H9 (cell line): Measurements from ENCODE around the gene EPHA10. TPM values are rescaled to one million over a fixed set of nuclear protein-coding genes. Genes with fewer than 3 reads are reported as not detected.

Experiments
- DNase-seq: peaks from one replicate; pipeline ENCODE4 v3.0.0-alpha.2; 2017
- H2AFZ ChIP-seq: one replicate; pipeline ENCODE4 v1.6.1; 2013; ENCODE audit warnings: mild to moderate bottlenecking, low read length, control low read depth, moderate library complexity
- H2AK5ac ChIP-seq: 2 replicates; pipeline ENCODE4 v1.6.1; 2013; ENCODE audit warnings: low read length, control low read depth, mixed read lengths; ENCODE audit not compliant: insufficient read length
- H2BK120ac ChIP-seq: one replicate; pipeline ENCODE4 v1.6.1; 2013; ENCODE audit warnings: low read depth, mild to moderate bottlenecking, low read length, control low read depth, inconsistent platforms; ENCODE audit not compliant: poor library complexity, severe bottlenecking
- H2BK12ac ChIP-seq: 2 replicates; pipeline ENCODE4 v1.6.1; 2013; ENCODE audit warnings: low read length, control low read depth, mixed read lengths, low read depth; ENCODE audit not compliant: insufficient read length
- H2BK15ac ChIP-seq: 2 replicates; pipeline ENCODE4 v1.6.1; 2013; ENCODE audit warnings: low read depth, low read length, control low read depth
- H2BK20ac ChIP-seq: one replicate; pipeline ENCODE4 v1.6.1; 2013; ENCODE audit warnings: low read depth, mild to moderate bottlenecking, low read length, control low read depth, inconsistent platforms; ENCODE audit not compliant: poor library complexity, severe bottlenecking
- H2BK5ac ChIP-seq: 2 replicates; pipeline ENCODE4 v1.6.1; 2013; ENCODE audit warnings: low read length, control low read depth, mixed read lengths; ENCODE audit not compliant: insufficient read length
- H3K14ac ChIP-seq: 2 replicates; pipeline ENCODE4 v1.6.1; 2013; ENCODE audit warnings: low read length, control low read depth; ENCODE audit not compliant: insufficient read depth
- H3K18ac ChIP-seq: 2 replicates; pipeline ENCODE4 v1.6.1; 2013; ENCODE audit warnings: low read depth, mild to moderate bottlenecking, mixed read lengths, low read length, control low read depth; ENCODE audit not compliant: insufficient read length
- H3K23ac ChIP-seq: 2 replicates; pipeline ENCODE4 v1.6.1; 2013; ENCODE audit warnings: low read length, control low read depth, mixed read lengths, low read depth; ENCODE audit not compliant: insufficient read length
- H3K23me2 ChIP-seq: 2 replicates; pipeline ENCODE4 v1.6.1; 2013; ENCODE audit warnings: low read depth, mild to moderate bottlenecking, mixed read lengths, low read length, control low read depth; ENCODE audit not compliant: insufficient read length, poor library complexity, severe bottlenecking
- H3K27ac ChIP-seq: 2 replicates; pipeline ENCODE4 v1.5.1; 2013; ENCODE audit warnings: low read length, control low read depth, mixed read lengths, low read depth; ENCODE audit not compliant: insufficient read length
- H3K27me3 ChIP-seq: 2 replicates; pipeline ENCODE4 v1.6.1; 2013; ENCODE audit warnings: low read length, control low read depth, inconsistent platforms; ENCODE audit not compliant: insufficient read depth
- H3K4ac ChIP-seq: 2 replicates; pipeline ENCODE4 v1.6.1; 2013; ENCODE audit warnings: low read depth, mild to moderate bottlenecking, control low read depth, inconsistent platforms, low read length, moderate library complexity
- H3K4me1 ChIP-seq: 2 replicates; pipeline ENCODE4 v1.6.1; 2013; ENCODE audit warnings: low read length, control low read depth, inconsistent platforms; ENCODE audit not compliant: insufficient read depth
- H3K4me2 ChIP-seq: 2 replicates; pipeline ENCODE4 v1.6.1; 2013; ENCODE audit warnings: low read length, control low read depth, mixed read lengths; ENCODE audit not compliant: insufficient read length, insufficient read depth
- H3K56ac ChIP-seq: 2 replicates; pipeline ENCODE4 v1.6.1; 2013; ENCODE audit warnings: low read depth, mild to moderate bottlenecking, mixed read lengths, low read length, control low read depth; ENCODE audit not compliant: insufficient read length
- H3K79me1 ChIP-seq: 2 replicates; pipeline ENCODE4 v1.6.1; 2013; ENCODE audit warnings: low read depth, mild to moderate bottlenecking, moderate library complexity, low read length, control low read depth, inconsistent platforms; ENCODE audit not compliant: insufficient read depth, poor library complexity, severe bottlenecking
- H3K79me2 ChIP-seq: 2 replicates; pipeline ENCODE4 v1.6.1; 2013; ENCODE audit warnings: low read length, control low read depth, inconsistent platforms; ENCODE audit not compliant: insufficient read depth
- H3K9ac ChIP-seq: 2 replicates; pipeline ENCODE4 v1.6.1; 2013; ENCODE audit warnings: low read length, control low read depth, mixed read lengths; ENCODE audit not compliant: insufficient read length; ENCODE audit errors: extremely low read depth
- H3K9me3 ChIP-seq: one replicate; pipeline ENCODE4 v1.6.1; 2013; ENCODE audit warnings: low read depth, low read length, inconsistent platforms; ENCODE audit not compliant: control insufficient read depth
- H3T11ph ChIP-seq: one replicate; pipeline ENCODE4 v1.6.1; 2013; ENCODE audit warnings: mild to moderate bottlenecking, low read length, control low read depth, inconsistent platforms
- H4K20me1 ChIP-seq: one replicate; pipeline ENCODE4 v1.6.1; 2013; ENCODE audit not compliant: control insufficient read depth, insufficient read length, insufficient read depth
- H4K5ac ChIP-seq: 2 replicates; pipeline ENCODE4 v1.6.1; 2013; ENCODE audit warnings: low read depth, mild to moderate bottlenecking, mixed read lengths, low read length, control low read depth; ENCODE audit not compliant: insufficient read length
- H4K8ac ChIP-seq: replicated peaks from 2 replicates; pipeline ENCODE4 v1.6.1; 2013; ENCODE audit warnings: low read length, control low read depth, mixed read lengths, low read depth; ENCODE audit not compliant: insufficient read length
- H4K91ac ChIP-seq: 2 replicates; pipeline ENCODE4 v1.6.1; 2013; ENCODE audit warnings: low read depth, mild to moderate bottlenecking, moderate library complexity, mixed read lengths, low read length, control low read depth; ENCODE audit not compliant: insufficient read length
- H3K27ac Mint-ChIP-seq, 3 experiments: 2 replicates in 2 of 3; 3 replicates in 1 of 3; pipeline ENCODE4 v1.8.0; 2020 to 2021; ENCODE audit warnings: mixed read lengths in 3 of 3, mild to moderate bottlenecking in 1 of 3, moderate library complexity in 1 of 3
- H3K27me3 Mint-ChIP-seq: 2 replicates; pipeline ENCODE4 v1.8.0; 2021; ENCODE audit warnings: low read depth, mild to moderate bottlenecking, moderate library complexity, mixed read lengths
- H3K36me3 Mint-ChIP-seq, 3 experiments: 2 replicates in 2 of 3; 3 replicates in 1 of 3; pipeline ENCODE4 v1.8.0; 2020 to 2021; ENCODE audit warnings: low read depth in 3 of 3, mixed read lengths in 3 of 3; ENCODE audit not compliant: insufficient read depth in 1 of 3
- H3K4me1 Mint-ChIP-seq, 2 experiments: 2 replicates each; pipeline ENCODE4 v1.8.0; 2020; ENCODE audit warnings: mixed read lengths in 2 of 2
- H3K4me3 Mint-ChIP-seq, 2 experiments: 2 replicates in 1 of 2; 3 replicates in 1 of 2; pipeline ENCODE4 v1.8.0; 2020 to 2021; ENCODE audit warnings: mild to moderate bottlenecking in 2 of 2, mixed read lengths in 2 of 2, moderate library complexity in 1 of 2
- H3K9me3 Mint-ChIP-seq, 2 experiments: 2 replicates in 1 of 2; 3 replicates in 1 of 2; pipeline ENCODE4 v1.8.0; 2020; ENCODE audit warnings: mild to moderate bottlenecking in 2 of 2, mixed read lengths in 2 of 2, moderate library complexity in 1 of 2
- whole genome bisulfite sequencing: extraction: QIAGEN DNeasy Blood & Tissue Kit; methylation state at CpG from one replicate; pipeline ENCODE4 v1.1.7; 2013; ENCODE audit warnings: missing lambda C conversion rate, low lambda C conversion rate, mixed read lengths; ENCODE audit not compliant: insufficient read length; ENCODE audit errors: extremely low coverage; 5-methylcytosine and 5-hydroxymethylcytosine counted together
- total RNA-seq: library from RNA; stranded (reverse); gene quantifications from 2 replicates; pipeline ENCODE4 v1.2.1, GENCODE V29; 2021
- TF ChIP-seq, protein P1 (sequence below): fragments of 200-600 bp; sonication (generic); conservative IDR thresholded peaks from 3 replicates; pipeline ENCODE4 v1.8.0; 2021; ENCODE audit warnings: antibody characterized with exemption, mild to moderate bottlenecking

Gene EPHA10
- total RNA-seq, 1 experiment from 2014 or later = 0.96 TPM

DNA sequence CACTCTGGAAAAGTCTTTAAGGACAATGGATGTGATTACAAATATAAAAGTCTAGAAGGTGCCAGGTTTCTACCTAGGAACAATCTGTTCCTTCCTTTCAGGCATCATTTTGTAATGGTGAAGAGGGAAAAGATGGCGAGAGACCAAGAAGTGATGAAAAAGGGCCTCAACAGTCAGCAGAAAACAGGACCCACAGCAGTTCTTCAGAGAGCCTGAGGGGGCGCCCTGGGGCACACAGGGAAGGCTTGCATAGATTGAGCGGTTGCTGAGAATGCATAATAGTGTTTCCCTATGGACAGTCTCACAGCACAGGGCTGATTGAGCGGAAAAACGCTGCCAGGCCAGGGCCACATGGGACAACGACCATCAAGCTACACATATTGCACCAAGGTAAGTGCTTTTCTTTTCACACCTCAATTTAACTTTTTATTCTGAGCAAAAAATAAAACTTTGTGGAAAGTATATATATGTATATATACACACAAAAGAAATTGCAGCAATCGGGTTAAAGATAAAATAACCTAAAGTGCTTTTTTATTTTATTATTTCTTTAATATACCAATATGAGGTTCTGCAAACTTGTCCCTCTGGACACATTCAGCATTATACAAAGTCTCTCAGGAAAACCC, 46.2 kb upstream of the EPHA10 start:
- WGBS = no CpG with 5 or more reads among the region's 7 CpGs
- no peak overlapping the region for H3K4me3 Mint-ChIP-seq
- no peak overlapping the region for H3K27ac ChIP-seq
- H3K27me3 ChIP-seq = no peaks in the 10 kb centered on the region
- DNase-seq = peak; percentile 82
- no peaks in the 10 kb centered on the region; the same call in 1 of the 2 replicates for H3K27me3 Mint-ChIP-seq
- H3K14ac ChIP-seq = no peak overlapping the region
- no peak overlapping the region for H3K4me2 ChIP-seq
- H3K27ac Mint-ChIP-seq = peak overlapping the region in 1 of 3 experiments; percentile 28; a peak in 2 of 7 replicates
- no peaks in the 10 kb centered on the region; the same call in 1 of the 2 replicates for H3K4me1 ChIP-seq
- peaks cover 8% of the 10 kb centered on the region for H3K23me2 ChIP-seq
- no peak overlapping the region for H4K91ac ChIP-seq
- H3K18ac ChIP-seq = no peak overlapping the region
- no peak overlapping the region for H2AK5ac ChIP-seq
- H3K4me1 Mint-ChIP-seq = peaks cover 10 to 11% of the 10 kb centered on the region in 2 experiments
- no peak overlapping the region for H4K5ac ChIP-seq
- no peaks in the 10 kb centered on the region for H3K9me3 Mint-ChIP-seq
- no peak overlapping the region for H2BK20ac ChIP-seq
- H2BK12ac ChIP-seq = no peak overlapping the region
- H3K36me3 Mint-ChIP-seq = peaks cover 9 to 43% (median 26%) of the 10 kb centered on the region in 3 experiments
- TF ChIP-seq, protein P1, sequence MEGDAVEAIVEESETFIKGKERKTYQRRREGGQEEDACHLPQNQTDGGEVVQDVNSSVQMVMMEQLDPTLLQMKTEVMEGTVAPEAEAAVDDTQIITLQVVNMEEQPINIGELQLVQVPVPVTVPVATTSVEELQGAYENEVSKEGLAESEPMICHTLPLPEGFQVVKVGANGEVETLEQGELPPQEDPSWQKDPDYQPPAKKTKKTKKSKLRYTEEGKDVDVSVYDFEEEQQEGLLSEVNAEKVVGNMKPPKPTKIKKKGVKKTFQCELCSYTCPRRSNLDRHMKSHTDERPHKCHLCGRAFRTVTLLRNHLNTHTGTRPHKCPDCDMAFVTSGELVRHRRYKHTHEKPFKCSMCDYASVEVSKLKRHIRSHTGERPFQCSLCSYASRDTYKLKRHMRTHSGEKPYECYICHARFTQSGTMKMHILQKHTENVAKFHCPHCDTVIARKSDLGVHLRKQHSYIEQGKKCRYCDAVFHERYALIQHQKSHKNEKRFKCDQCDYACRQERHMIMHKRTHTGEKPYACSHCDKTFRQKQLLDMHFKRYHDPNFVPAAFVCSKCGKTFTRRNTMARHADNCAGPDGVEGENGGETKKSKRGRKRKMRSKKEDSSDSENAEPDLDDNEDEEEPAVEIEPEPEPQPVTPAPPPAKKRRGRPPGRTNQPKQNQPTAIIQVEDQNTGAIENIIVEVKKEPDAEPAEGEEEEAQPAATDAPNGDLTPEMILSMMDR = peak; percentile 92
- H3K4ac ChIP-seq = no peak overlapping the region
- no peak overlapping the region for H2AFZ ChIP-seq
- no peak overlapping the region for H2BK5ac ChIP-seq
- no peak overlapping the region for H4K8ac ChIP-seq
- H2BK120ac ChIP-seq = no peak overlapping the region
- H3K79me2 ChIP-seq = peaks cover 9% of the 10 kb centered on the region; the same call in 1 of the 2 replicates
- no peaks in the 10 kb centered on the region for H4K20me1 ChIP-seq
- no peak overlapping the region for H3K56ac ChIP-seq
- no peak overlapping the region for H3K23ac ChIP-seq
- H3K9me3 ChIP-seq = no peaks in the 10 kb centered on the region
- no peak overlapping the region for H3T11ph ChIP-seq
- H3K9ac ChIP-seq = no peak overlapping the region
- H3K79me1 ChIP-seq = peaks cover 9% of the 10 kb centered on the region
- H2BK15ac ChIP-seq = no peak overlapping the region
